Tibial nerve (tissue), 4 donors: ENCODE results near the gene PTPN2.
A peak's percentile ranks its signal among the peaks of the same experiment; 100 is the strongest.

ENCODE experiments used
- EP300 ChIP-seq, 2 donors: sonication (generic); formaldehyde crosslinking; IDR thresholded peaks; one replicate each; pipeline ENCODE4 v1.6.1; 2017; ENCODE audit warnings: antibody characterized with exemption in 2 of 2, mild to moderate bottlenecking in 1 of 2
- POLR2A ChIP-seq, 2 donors: fragments of 450-650 bp; IDR thresholded peaks; one replicate each; pipeline ENCODE4 v1.6.1; 2017; ENCODE audit warnings: antibody characterized with exemption in 2 of 2, mild to moderate bottlenecking in 2 of 2, moderate library complexity in 2 of 2
- TF ChIP-seq, protein P1 (sequence below), 5 experiments: fragments of 200-600 bp in 3 of 5; fragments of 450-650 bp in 2 of 5; sonication (generic) in 3 of 5; IDR thresholded peaks; one replicate each; pipeline ENCODE4 v1.5.1; 2016 to 2019; ENCODE audit warnings: antibody characterized with exemption in 5 of 5, mild to moderate bottlenecking in 3 of 5, moderate library complexity in 2 of 5

DNA sequence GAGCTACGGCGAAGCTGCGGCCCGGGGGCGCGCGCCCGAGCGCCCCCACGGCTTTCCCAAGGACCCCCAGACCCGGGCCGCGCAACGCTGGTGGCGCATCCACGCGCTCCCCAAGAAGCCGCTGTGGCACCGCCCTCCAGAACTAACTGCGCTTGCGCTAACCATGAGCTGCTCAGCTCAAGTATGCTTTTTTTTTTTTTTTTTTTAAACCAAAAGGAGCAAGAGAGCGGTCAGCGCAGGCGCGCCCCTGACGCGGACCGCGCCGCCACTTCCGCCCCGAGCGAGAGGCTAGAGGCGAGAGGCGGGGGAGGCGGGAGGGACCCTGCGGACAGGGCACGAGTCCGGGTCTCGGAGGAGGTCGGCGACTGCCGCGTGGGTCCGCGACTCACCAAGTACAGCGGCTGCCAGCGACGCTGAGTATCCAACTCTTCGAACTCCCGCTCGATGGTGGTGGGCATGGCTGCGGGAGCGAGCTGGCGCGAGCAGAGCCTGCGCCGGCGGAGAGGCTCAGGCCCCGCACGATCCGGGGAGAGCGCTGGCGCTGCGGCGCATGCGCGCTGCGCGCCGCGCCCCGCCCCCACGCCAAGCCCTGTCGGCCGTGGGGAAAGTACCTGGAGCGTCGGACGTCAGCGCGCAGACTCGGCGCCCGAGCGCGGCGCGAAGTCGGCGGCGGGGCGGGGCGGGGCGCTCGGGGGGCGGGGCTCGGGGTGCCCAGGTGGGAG, at the start of gene PTPN2:
- TF ChIP-seq POLR2A (IDR thresholded peaks at IDR 0.05), result peak; percentile 86 to 91
- TF ChIP-seq, protein P1, sequence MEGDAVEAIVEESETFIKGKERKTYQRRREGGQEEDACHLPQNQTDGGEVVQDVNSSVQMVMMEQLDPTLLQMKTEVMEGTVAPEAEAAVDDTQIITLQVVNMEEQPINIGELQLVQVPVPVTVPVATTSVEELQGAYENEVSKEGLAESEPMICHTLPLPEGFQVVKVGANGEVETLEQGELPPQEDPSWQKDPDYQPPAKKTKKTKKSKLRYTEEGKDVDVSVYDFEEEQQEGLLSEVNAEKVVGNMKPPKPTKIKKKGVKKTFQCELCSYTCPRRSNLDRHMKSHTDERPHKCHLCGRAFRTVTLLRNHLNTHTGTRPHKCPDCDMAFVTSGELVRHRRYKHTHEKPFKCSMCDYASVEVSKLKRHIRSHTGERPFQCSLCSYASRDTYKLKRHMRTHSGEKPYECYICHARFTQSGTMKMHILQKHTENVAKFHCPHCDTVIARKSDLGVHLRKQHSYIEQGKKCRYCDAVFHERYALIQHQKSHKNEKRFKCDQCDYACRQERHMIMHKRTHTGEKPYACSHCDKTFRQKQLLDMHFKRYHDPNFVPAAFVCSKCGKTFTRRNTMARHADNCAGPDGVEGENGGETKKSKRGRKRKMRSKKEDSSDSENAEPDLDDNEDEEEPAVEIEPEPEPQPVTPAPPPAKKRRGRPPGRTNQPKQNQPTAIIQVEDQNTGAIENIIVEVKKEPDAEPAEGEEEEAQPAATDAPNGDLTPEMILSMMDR (IDR thresholded peaks at IDR 0.05), result peak in 1 of 5 experiments; percentile 36
- TF ChIP-seq EP300 (IDR thresholded peaks at IDR 0.05), result peak; percentile 54 to 98
